Vagina (tissue), 2 donors: ENCODE data around the gene PLGRKT.

Experiments used
- CTCF ChIP-seq, 3 experiments: fragments of 450-650 bp in 2 of 3; fragments of 200-600 bp in 1 of 3; sonication (generic) in 1 of 3; IDR thresholded peaks; one replicate each; pipeline ENCODE4 v1.5.1; 2017 to 2019; ENCODE audit warnings: antibody characterized with exemption in 3 of 3, mild to moderate bottlenecking in 2 of 3, moderate library complexity in 2 of 3
- POLR2A ChIP-seq, 2 donors: fragments of 450-650 bp; IDR thresholded peaks; one replicate each; pipeline ENCODE4 v1.6.1; 2017; ENCODE audit warnings: antibody characterized with exemption in 2 of 2, mild to moderate bottlenecking in 2 of 2, moderate library complexity in 2 of 2
- POLR2AphosphoS5 ChIP-seq, 2 donors: sonication (generic); formaldehyde crosslinking; IDR thresholded peaks; one replicate each; pipeline ENCODE4 v1.9.0; 2017; ENCODE audit warnings: antibody characterized with exemption in 2 of 2, mild to moderate bottlenecking in 2 of 2, low read depth in 1 of 2; ENCODE audit not compliant: insufficient read depth in 1 of 2

- TF ChIP-seq CTCF (IDR thresholded peaks at IDR 0.05): no peak
- no peak for TF ChIP-seq POLR2A (IDR thresholded peaks at IDR 0.05)
- TF ChIP-seq POLR2AphosphoS5 (IDR thresholded peaks at IDR 0.05; ENCODE audit: insufficient read depth in 1 of 2, low read depth in 1 of 2): no peak
Observed at GRCh38 chr9:5486988-5487387, 49.3 kb upstream of the PLGRKT start.
